B cell (primary cell): ENCODE data around the gene THSD4. TPM values are rescaled to one million over a fixed set of nuclear protein-coding genes. Genes with fewer than 3 reads are reported as not detected.

ENCODE experiments used
- ATAC-seq: fragments of 200-7000 bp; cut with Tn5 transposase; one replicate; pipeline ENCODE4 v1.10.0; 2021; ENCODE audit warnings: low read depth, mild to moderate bottlenecking, moderate number of reproducible peaks, moderate library complexity
- CTCF ChIA-PET: fragments of 350-600 bp; sonication (Branson Sonifier 250); formaldehyde crosslinking; loops from one replicate; lab custom pipeline; 2021; ENCODE audit warnings: antibody characterized with exemption, inconsistent platforms; lab: Charles Lee
- POLR2A ChIA-PET: fragments of 350-600 bp; sonication (Branson Sonifier 250); formaldehyde crosslinking; loops from one replicate; lab custom pipeline; 2021; ENCODE audit warnings: antibody characterized with exemption; lab: Charles Lee
- DNase-seq: peaks from one replicate; pipeline ENCODE4 v3.0.0; 2013
- H2AFZ ChIP-seq: 2 replicates; pipeline ENCODE4 v1.6.1; 2012; ENCODE audit warnings: mild to moderate bottlenecking, low read depth, low read length; ENCODE audit not compliant: insufficient read depth, poor library complexity, severe bottlenecking
- H3K27ac ChIP-seq, 2 donors: 1 replicate in 1 of 2; 2 replicates in 1 of 2; pipeline ENCODE4 v1.5.1; 2012 to 2013; ENCODE audit warnings: low read length in 2 of 2, mild to moderate bottlenecking in 2 of 2, moderate library complexity in 1 of 2
- H3K27me3 ChIP-seq, 4 experiments: fragments of 200-600 bp in 1 of 4; sonication (generic) in 1 of 4; replicated peaks in 1 of 4; 1 replicate in 2 of 4; 2 replicates in 2 of 4; pipeline versions ENCODE4 v1.6.1 to v1.7.0; 2013 to 2016; ENCODE audit warnings: low read length in 3 of 4, mild to moderate bottlenecking in 2 of 4, mixed read lengths in 1 of 4, moderate library complexity in 1 of 4; ENCODE audit not compliant: insufficient read depth in 4 of 4, control insufficient read depth in 3 of 4; ENCODE audit errors: control extremely low read depth in 1 of 4
- H3K36me3 ChIP-seq, 2 experiments: replicated peaks in 1 of 2; 1 replicate in 1 of 2; 2 replicates in 1 of 2; pipeline versions ENCODE4 v1.6.1 to v1.7.1; 2013; ENCODE audit warnings: low read length in 1 of 2; ENCODE audit not compliant: insufficient read depth in 2 of 2, control insufficient read depth in 1 of 2; ENCODE audit errors: control extremely low read depth in 1 of 2, extremely low read depth in 1 of 2
- H3K4me1 ChIP-seq, 2 donors: fragments of 200-600 bp in 1 of 2; sonication (generic) in 1 of 2; 1 replicate in 1 of 2; 2 replicates in 1 of 2; pipeline versions ENCODE4 v1.5.1 to v1.6.1; 2013 to 2017; ENCODE audit warnings: low read length in 2 of 2; ENCODE audit not compliant: control insufficient read depth in 2 of 2, insufficient read depth in 2 of 2
- H3K4me2 ChIP-seq: replicated peaks from 2 replicates; pipeline ENCODE3; 2012; ENCODE audit warnings: mild to moderate bottlenecking, low read depth, low read length; ENCODE audit not compliant: poor library complexity, severe bottlenecking
- H3K4me3 ChIP-seq, 5 experiments: fragments of 200-600 bp in 1 of 5; sonication (generic) in 1 of 5; 1 replicate in 3 of 5; 2 replicates in 2 of 5; pipeline versions ENCODE4 v1.5.1 to v1.7.0; 2011 to 2016; ENCODE audit warnings: low read length in 4 of 5, mild to moderate bottlenecking in 4 of 5, low read depth in 2 of 5, control low read depth in 1 of 5, moderate library complexity in 1 of 5; ENCODE audit not compliant: insufficient read depth in 1 of 5; ENCODE audit errors: control extremely low read depth in 1 of 5, extremely low read depth in 1 of 5
- H3K79me2 ChIP-seq: fragments of 200-600 bp; sonication (generic); one replicate; pipeline ENCODE4 v1.6.0; 2016; ENCODE audit warnings: low read length; ENCODE audit not compliant: control insufficient read depth, insufficient read depth
- H3K9ac ChIP-seq: fragments of 200-600 bp; sonication (generic); 2 replicates; pipeline ENCODE4 v1.6.1; 2017; ENCODE audit warnings: mild to moderate bottlenecking, low read length, moderate library complexity
- H3K9me3 ChIP-seq, 3 donors: one replicate each; pipeline versions ENCODE4 v1.6.1 to v1.7.1; 2013; ENCODE audit warnings: low read length in 2 of 3; ENCODE audit not compliant: control insufficient read depth in 2 of 3, insufficient read depth in 1 of 3; ENCODE audit errors: control extremely low read depth in 1 of 3
- H4K20me1 ChIP-seq: 2 replicates; pipeline ENCODE4 v1.6.0; 2012; ENCODE audit warnings: mild to moderate bottlenecking, low read length; ENCODE audit not compliant: insufficient read depth, control insufficient read depth, poor library complexity, severe bottlenecking
- H3K27ac Mint-ChIP-seq: one replicate; pipeline ENCODE4 v1.8.0; 2021; ENCODE audit warnings: mixed read lengths
- H3K27me3 Mint-ChIP-seq: one replicate; pipeline ENCODE4 v1.8.0; 2021; ENCODE audit warnings: mixed read lengths
- H3K4me1 Mint-ChIP-seq: one replicate; pipeline ENCODE4 v1.8.0; 2021; ENCODE audit warnings: mixed read lengths
- H3K4me3 Mint-ChIP-seq: one replicate; pipeline ENCODE4 v1.8.0; 2021; ENCODE audit warnings: mixed read lengths
- H3K9me3 Mint-ChIP-seq: one replicate; pipeline ENCODE4 v1.8.0; 2022; ENCODE audit warnings: mixed read lengths; ENCODE audit not compliant: insufficient read depth
- EZH2 ChIP-seq: IDR thresholded peaks from 2 replicates; pipeline ENCODE4 v1.6.1; 2012; ENCODE audit warnings: borderline replicate concordance, low read depth, mild to moderate bottlenecking, moderate library complexity, low read length; ENCODE audit not compliant: insufficient read depth, poor library complexity, severe bottlenecking
- WGBS: methylation state at CpG from one replicate; pipeline ENCODE4 v1.1.5; 2013; ENCODE audit warnings: missing lambda C conversion rate; ENCODE audit not compliant: insufficient coverage; 5-methylcytosine and 5-hydroxymethylcytosine counted together
- intact Hi-C: fragments of 100-400 bp; cut with micrococcal nuclease; formaldehyde crosslinking; loops from one replicate; pipeline ENCODE4 v1.10.0; 2022
- polyA plus RNA-seq: library from polyadenylated mRNA; depleted of rRNA; stranded (reverse); fragments of >200 nt; gene quantifications from 2 replicates; pipeline ENCODE4 v1.2.3, GENCODE V29; 2012
- total RNA-seq, 2 donors: library from RNA; stranded (reverse); fragments of 120-200 nt in 1 of 2; gene quantifications; 1 replicate in 1 of 2; 2 replicates in 1 of 2; pipeline versions ENCODE4 v1.2.3 to v1.2.4, GENCODE V29; 2013 to 2022
- TF ChIP-seq, protein P1 (sequence below): fragments of 200-600 bp; IDR thresholded peaks from one replicate; pipeline ENCODE4 v1.8.0; 2022; ENCODE audit warnings: antibody characterized with exemption, mild to moderate bottlenecking

THSD4 gene
- total and polyA plus RNA-seq, 2 donors (not counting 1 experiment from before 2014, with no cell fraction given), result not detected

DNA sequence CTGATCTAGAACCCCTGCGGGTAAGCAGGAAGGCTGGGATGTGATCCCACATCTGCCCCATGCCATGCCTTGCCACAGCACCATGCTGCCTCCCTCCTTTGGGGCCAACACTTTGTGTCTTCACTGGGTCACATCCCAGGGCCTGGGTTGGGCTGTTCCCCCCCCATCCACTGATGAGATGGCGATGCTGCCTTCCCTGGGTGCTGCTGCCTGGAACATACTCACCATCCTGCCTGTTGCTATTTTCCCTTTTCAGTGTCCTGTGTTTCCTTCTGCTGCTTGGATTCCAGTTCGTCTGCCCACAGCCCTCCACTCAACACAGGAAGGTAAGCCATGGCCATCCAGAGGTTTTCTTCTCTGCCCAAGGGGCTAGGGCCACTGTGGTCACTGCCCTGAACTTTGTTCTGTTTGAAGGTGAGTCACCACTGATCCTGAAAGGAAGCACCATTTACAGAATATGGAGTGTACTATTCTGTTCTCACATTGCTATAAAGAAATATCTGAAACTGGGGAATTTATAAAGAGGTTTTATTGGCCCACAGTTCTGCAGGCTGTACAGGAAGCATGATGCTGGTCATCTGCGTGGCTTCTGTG is 39.4 kb downstream of the THSD4 start:
- Histone ChIP-seq H3K4me2 (no peak overlapping the region), H3K9ac (no peak overlapping the region), H3K9me3 (peaks cover 0 to 6% (median 0%) of the 10 kb centered on the region in 3 donors), H3K79me2 (no peaks in the 10 kb centered on the region), H4K20me1 (no peaks in the 10 kb centered on the region), H3K27ac (no peak overlapping the region), H2AFZ (no peak overlapping the region), H3K4me1 (no peaks in the 10 kb centered on the region), H3K27me3 (no peaks in the 10 kb centered on the region), H3K4me3 (no peak overlapping the region), H3K36me3 (no peaks in the 10 kb centered on the region)
- ATAC-seq (no peak), DNase-seq (no peak)
- intact Hi-C loops, result no loop called here
- H3K27me3 Mint-ChIP-seq, result peaks cover 7% of the 10 kb centered on the region
- H3K4me1 Mint-ChIP-seq, result no peaks in the 10 kb centered on the region
- ChIA-PET CTCF (no interaction called here), POLR2A (no interaction called here)
- TF ChIP-seq, protein P1, sequence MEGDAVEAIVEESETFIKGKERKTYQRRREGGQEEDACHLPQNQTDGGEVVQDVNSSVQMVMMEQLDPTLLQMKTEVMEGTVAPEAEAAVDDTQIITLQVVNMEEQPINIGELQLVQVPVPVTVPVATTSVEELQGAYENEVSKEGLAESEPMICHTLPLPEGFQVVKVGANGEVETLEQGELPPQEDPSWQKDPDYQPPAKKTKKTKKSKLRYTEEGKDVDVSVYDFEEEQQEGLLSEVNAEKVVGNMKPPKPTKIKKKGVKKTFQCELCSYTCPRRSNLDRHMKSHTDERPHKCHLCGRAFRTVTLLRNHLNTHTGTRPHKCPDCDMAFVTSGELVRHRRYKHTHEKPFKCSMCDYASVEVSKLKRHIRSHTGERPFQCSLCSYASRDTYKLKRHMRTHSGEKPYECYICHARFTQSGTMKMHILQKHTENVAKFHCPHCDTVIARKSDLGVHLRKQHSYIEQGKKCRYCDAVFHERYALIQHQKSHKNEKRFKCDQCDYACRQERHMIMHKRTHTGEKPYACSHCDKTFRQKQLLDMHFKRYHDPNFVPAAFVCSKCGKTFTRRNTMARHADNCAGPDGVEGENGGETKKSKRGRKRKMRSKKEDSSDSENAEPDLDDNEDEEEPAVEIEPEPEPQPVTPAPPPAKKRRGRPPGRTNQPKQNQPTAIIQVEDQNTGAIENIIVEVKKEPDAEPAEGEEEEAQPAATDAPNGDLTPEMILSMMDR, result no peak
- TF ChIP-seq EZH2, result no peak
- no peak overlapping the region for H3K27ac Mint-ChIP-seq
- H3K9me3 Mint-ChIP-seq, result no peaks in the 10 kb centered on the region
- WGBS, result 84% methylated on average over 4 of the region's 4 CpGs
- H3K4me3 Mint-ChIP-seq, result no peak overlapping the region

DNA sequence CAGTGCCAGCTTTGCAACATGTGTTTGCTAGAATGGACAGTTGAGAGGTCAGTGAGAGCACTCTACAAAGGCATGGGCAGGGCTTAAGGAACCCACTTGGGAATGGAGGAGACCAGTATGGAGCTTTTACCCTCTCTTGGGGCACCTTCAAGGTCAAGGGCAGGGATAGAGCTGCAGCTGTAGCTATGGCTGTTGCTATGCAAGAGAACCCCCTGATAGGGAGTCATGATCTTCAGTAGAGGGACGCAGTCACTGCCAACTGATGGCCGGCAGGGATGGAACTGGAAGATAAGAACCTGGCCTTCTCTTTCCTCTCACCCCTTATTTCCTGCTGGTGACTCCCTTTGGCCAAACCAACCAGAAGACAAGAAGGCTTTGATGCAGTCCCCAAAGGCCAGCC is 40.3 kb downstream of the THSD4 start:
- no peak for TF ChIP-seq EZH2
- TF ChIP-seq, protein P1, result no peak
- Histone ChIP-seq H3K9ac (no peak overlapping the region), H3K9me3 (peaks cover 0 to 6% (median 0%) of the 10 kb centered on the region in 3 donors), H3K27ac (no peak overlapping the region), H3K36me3 (no peaks in the 10 kb centered on the region), H3K79me2 (no peaks in the 10 kb centered on the region), H4K20me1 (no peaks in the 10 kb centered on the region), H3K27me3 (peaks cover 0 to 3% (median 0%) of the 10 kb centered on the region in 4 experiments), H2AFZ (no peak overlapping the region), H3K4me2 (no peak overlapping the region), H3K4me3 (no peak overlapping the region), H3K4me1 (no peaks in the 10 kb centered on the region)
- no peak for ATAC-seq
- intact Hi-C loops, result no loop called here
- 94% methylated on average over 2 of the region's 2 CpGs for WGBS
- no peak overlapping the region for H3K4me3 Mint-ChIP-seq
- DNase-seq, result no peak
- peaks cover 7% of the 10 kb centered on the region for H3K27me3 Mint-ChIP-seq
- no peaks in the 10 kb centered on the region for H3K4me1 Mint-ChIP-seq
- H3K9me3 Mint-ChIP-seq, result no peaks in the 10 kb centered on the region
- ChIA-PET POLR2A (no interaction called here), CTCF (interaction anchor here (0.7 kb wide), 1 partner anchor 1860 kb away, joined by 3 read pairs; no protein-coding TSS in a partner anchor)
- H3K27ac Mint-ChIP-seq, result no peak overlapping the region
